GM06990 (cell line): ENCODE measurements around the gene CABYR.
"Not testable (repeated sequence)": the region's sequence is repeated elsewhere in the genome, so short reads cannot be mapped to it uniquely, and the experiment has no call there.

Source experiments
- DNase-seq: peaks from one replicate; pipeline ENCODE4 v3.0.0-alpha.2; 2011; ENCODE audit not compliant: insufficient read length; ENCODE audit errors: extremely low read depth
- H3K27me3 ChIP-seq: replicated peaks from 2 replicates; pipeline ENCODE4 v1.6.0; 2011; ENCODE audit warnings: low read length; ENCODE audit not compliant: control insufficient read depth, insufficient read depth
- H3K36me3 ChIP-seq: 2 replicates; pipeline ENCODE4 v1.5.1; 2011; ENCODE audit warnings: low read length; ENCODE audit not compliant: control insufficient read depth, insufficient read depth
- H3K4me3 ChIP-seq: replicated peaks from 2 replicates; pipeline ENCODE4 v1.5.1; 2011; ENCODE audit warnings: low read depth, mild to moderate bottlenecking, control low read depth, low read length
- CTCF ChIP-seq: IDR thresholded peaks from 2 replicates; pipeline ENCODE4 v1.5.1; 2011; ENCODE audit warnings: low read length, control low read depth, mild to moderate bottlenecking, inconsistent platforms; ENCODE audit not compliant: insufficient read depth, poor library complexity, severe bottlenecking

CABYR gene

GRCh38 chr18:24136967-24137373 is 1.9 kb upstream of the CABYR start:
- Histone ChIP-seq H3K4me3 (no peak overlapping the region), H3K36me3 (no peaks in the 10 kb centered on the region; the same call in 1 of the 2 replicates), H3K27me3 (no peaks in the 10 kb centered on the region)
- DNase-seq = no peak
- TF ChIP-seq CTCF = no peak

GRCh38 chr18:24138409-24138788 is 463 bp upstream of the CABYR start:
- no peak for DNase-seq
- H3K4me3 ChIP-seq = peak overlapping the region; percentile 60
- no peaks in the 10 kb centered on the region for H3K27me3 ChIP-seq
- TF ChIP-seq CTCF = no peak
- no peaks in the 10 kb centered on the region; the same call in 1 of the 2 replicates for H3K36me3 ChIP-seq

- TF ChIP-seq CTCF = no peak
- Histone ChIP-seq H3K27me3 (no peaks in the 10 kb centered on the region), H3K4me3 (no peak overlapping the region), H3K36me3 (no peaks in the 10 kb centered on the region; the same call in 1 of the 2 replicates)
- DNase-seq = no peak
These were observed 1.8 kb downstream of the CABYR start for GRCh38 chr18:24140697-24141096.

GRCh38 chr18:24142376-24142775 is 3.5 kb downstream of the CABYR start:
- H3K36me3 ChIP-seq = no peaks in the 10 kb centered on the region

GRCh38 chr18:24149591-24149990 is 10.7 kb downstream of the CABYR start:
- DNase-seq, H3K27me3 ChIP-seq, H3K36me3 ChIP-seq, H3K4me3 ChIP-seq: not testable (repeated sequence)

More at GRCh38 chr18:24142376-24142775, 3.5 kb downstream of the CABYR start:
- H3K27me3 ChIP-seq = no peaks in the 10 kb centered on the region
- no peak for DNase-seq
- no peak for TF ChIP-seq CTCF
- H3K4me3 ChIP-seq = no peak overlapping the region

- H3K4me3 ChIP-seq = no peak overlapping the region
- DNase-seq = no peak
- no peaks in the 10 kb centered on the region for H3K36me3 ChIP-seq
- no peaks in the 10 kb centered on the region for H3K27me3 ChIP-seq
- no peak for TF ChIP-seq CTCF
These were observed 14.5 kb downstream of the CABYR start for GRCh38 chr18:24153397-24153796.
